HG02973 (cell line): ENCODE results near the gene ILRUN.
"Not testable (repeated sequence)": the region's sequence is repeated elsewhere in the genome, so short reads cannot be mapped to it uniquely, and the experiment has no call there.

Experiments
- ATAC-seq: cut with Tn5 transposase; IDR thresholded peaks from one replicate; pipeline ENCODE4 v1.9.1; 2021; ENCODE audit warnings: moderate library complexity; ENCODE audit not compliant: unreplicated experiment

Gene ILRUN

GRCh38 chr6:34696739-34697543, at the start of gene ILRUN:
Gene ILRUN (minus strand): TSS chr6:34696767. CDS start chr6:34696603, 164 bp downstream.
- ATAC-seq = peak; percentile 67

- ATAC-seq = no peak
Measured at GRCh38 chr6:34745277-34746103, 48.9 kb upstream of the ILRUN start.

GRCh38 chr6:34744294-34744647, 47.7 kb upstream of the ILRUN start:
- ATAC-seq = not testable (repeated sequence)

GRCh38 chr6:34743625-34744293, 47.2 kb upstream of the ILRUN start:
- ATAC-seq = no peak

GRCh38 chr6:34742094-34742493, 45.5 kb upstream of the ILRUN start:
- no peak for ATAC-seq

GRCh38 chr6:34736823-34737222, 40.3 kb upstream of the ILRUN start:
- ATAC-seq = no peak

- no peak for ATAC-seq
Measured at GRCh38 chr6:34731393-34732060, 35.0 kb upstream of the ILRUN start.

GRCh38 chr6:34729631-34730470, 33.3 kb upstream of the ILRUN start:
- ATAC-seq = no peak

- ATAC-seq = no peak
Measured at GRCh38 chr6:34726055-34726454, 29.5 kb upstream of the ILRUN start.

- no peak for ATAC-seq
Measured at GRCh38 chr6:34723203-34723602, 26.6 kb upstream of the ILRUN start.

- ATAC-seq = no peak
Measured at GRCh38 chr6:34722451-34722850, 25.9 kb upstream of the ILRUN start.

- not testable (repeated sequence) for ATAC-seq
Measured at GRCh38 chr6:34720160-34720559, 23.6 kb upstream of the ILRUN start.

GRCh38 chr6:34719646-34720045, 23.1 kb upstream of the ILRUN start:
- ATAC-seq = not testable (repeated sequence)

- no peak for ATAC-seq
Measured at GRCh38 chr6:34718976-34719375, 22.4 kb upstream of the ILRUN start.

GRCh38 chr6:34717466-34717865, 20.9 kb upstream of the ILRUN start:
- ATAC-seq = no peak

- no peak for ATAC-seq
Measured at GRCh38 chr6:34714663-34715062, 18.1 kb upstream of the ILRUN start.

- ATAC-seq = not testable (repeated sequence)
Measured at GRCh38 chr6:34712881-34713280, 16.3 kb upstream of the ILRUN start.

- no peak for ATAC-seq
Measured at GRCh38 chr6:34709386-34709785, 12.8 kb upstream of the ILRUN start.

- ATAC-seq = no peak
Measured at GRCh38 chr6:34705241-34705640, 8.7 kb upstream of the ILRUN start.

- no peak for ATAC-seq
Measured at GRCh38 chr6:34701199-34701598, 4.6 kb upstream of the ILRUN start.
